GM10266 (cell line): ENCODE data around the gene TMEM184C.

Experiments used
- DNase-seq: peaks from one replicate; pipeline ENCODE4 v3.0.0; 2012; ENCODE audit errors: extremely low spot score
- CTCF ChIP-seq: IDR thresholded peaks from 2 replicates; pipeline ENCODE4 v1.5.1; 2012; ENCODE audit warnings: mild to moderate bottlenecking, low read depth; ENCODE audit not compliant: control insufficient read depth, insufficient read depth; ENCODE audit errors: missing control alignments

The TMEM184C gene

GRCh38 chr4:147635348-147635747 lies 18.2 kb downstream of the TMEM184C start:
- no peak for TF ChIP-seq CTCF
- no peak for DNase-seq

GRCh38 chr4:147638365-147638764 lies 21.2 kb downstream of the TMEM184C start:
- TF ChIP-seq CTCF = no peak

GRCh38 chr4:147638942-147639341 lies 21.7 kb downstream of the TMEM184C start:
- DNase-seq = no peak
- no peak for TF ChIP-seq CTCF

More at GRCh38 chr4:147638365-147638764, 21.2 kb downstream of the TMEM184C start:
- DNase-seq = no peak

- DNase-seq = no peak
- no peak for TF ChIP-seq CTCF
These were observed 22.2 kb downstream of the TMEM184C start for GRCh38 chr4:147639388-147639787.

GRCh38 chr4:147640331-147640730 lies 23.1 kb downstream of the TMEM184C start:
- no peak for DNase-seq

GRCh38 chr4:147643616-147644015 lies 26.4 kb downstream of the TMEM184C start:
- no peak for TF ChIP-seq CTCF
- DNase-seq = no peak

More at GRCh38 chr4:147640331-147640730, 23.1 kb downstream of the TMEM184C start:
- no peak for TF ChIP-seq CTCF

- no peak for DNase-seq
- TF ChIP-seq CTCF = no peak
These were observed 27.3 kb downstream of the TMEM184C start for GRCh38 chr4:147644471-147644870.
